LNCAP (cell line): ENCODE results near the gene RBBP5.

ENCODE experiments used
- TF ChIP-seq, protein P1 (sequence below): fragments of 450-650 bp; IDR thresholded peaks from 2 replicates; pipeline ENCODE4 v1.5.1; 2017; ENCODE audit warnings: mild to moderate bottlenecking

Gene RBBP5

DNA sequence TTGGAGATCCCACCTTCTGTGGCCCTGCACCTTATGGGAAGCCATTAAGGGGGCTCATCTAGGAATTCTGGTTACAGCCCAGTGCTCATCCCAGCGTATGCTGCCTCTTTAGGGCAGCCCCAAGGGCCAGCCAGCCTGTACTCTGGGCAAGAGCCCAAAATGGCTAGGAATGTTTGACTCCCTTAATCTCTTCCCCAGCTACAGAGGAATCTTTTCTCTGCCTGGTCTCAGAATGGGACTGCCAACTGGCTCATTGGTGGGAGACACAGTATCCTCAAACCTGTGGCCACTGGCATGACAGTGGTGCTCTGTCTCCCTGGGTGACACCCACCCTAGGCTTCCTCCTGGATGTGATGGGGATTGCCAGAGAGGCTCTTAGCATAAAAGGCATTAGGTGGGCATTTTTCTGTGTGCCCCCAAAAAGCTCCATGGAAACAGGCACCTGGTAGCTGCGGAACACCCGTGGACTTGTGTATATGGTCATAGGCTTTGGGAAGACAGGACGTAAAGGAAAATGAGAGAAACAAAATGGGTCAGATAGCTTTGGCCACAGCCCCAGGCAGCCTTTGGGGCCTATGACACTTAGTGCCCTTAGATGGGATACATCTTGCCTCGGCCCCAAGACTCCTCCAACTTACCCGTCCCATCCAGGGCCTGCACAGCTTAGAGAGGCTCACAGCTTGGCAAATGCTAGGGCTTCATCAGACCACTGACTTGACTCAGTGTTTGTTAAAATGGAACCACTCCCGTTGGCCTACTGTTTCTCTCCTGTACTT lies 44.4 kb downstream of the RBBP5 start:
- TF ChIP-seq, protein P1, sequence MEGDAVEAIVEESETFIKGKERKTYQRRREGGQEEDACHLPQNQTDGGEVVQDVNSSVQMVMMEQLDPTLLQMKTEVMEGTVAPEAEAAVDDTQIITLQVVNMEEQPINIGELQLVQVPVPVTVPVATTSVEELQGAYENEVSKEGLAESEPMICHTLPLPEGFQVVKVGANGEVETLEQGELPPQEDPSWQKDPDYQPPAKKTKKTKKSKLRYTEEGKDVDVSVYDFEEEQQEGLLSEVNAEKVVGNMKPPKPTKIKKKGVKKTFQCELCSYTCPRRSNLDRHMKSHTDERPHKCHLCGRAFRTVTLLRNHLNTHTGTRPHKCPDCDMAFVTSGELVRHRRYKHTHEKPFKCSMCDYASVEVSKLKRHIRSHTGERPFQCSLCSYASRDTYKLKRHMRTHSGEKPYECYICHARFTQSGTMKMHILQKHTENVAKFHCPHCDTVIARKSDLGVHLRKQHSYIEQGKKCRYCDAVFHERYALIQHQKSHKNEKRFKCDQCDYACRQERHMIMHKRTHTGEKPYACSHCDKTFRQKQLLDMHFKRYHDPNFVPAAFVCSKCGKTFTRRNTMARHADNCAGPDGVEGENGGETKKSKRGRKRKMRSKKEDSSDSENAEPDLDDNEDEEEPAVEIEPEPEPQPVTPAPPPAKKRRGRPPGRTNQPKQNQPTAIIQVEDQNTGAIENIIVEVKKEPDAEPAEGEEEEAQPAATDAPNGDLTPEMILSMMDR, result no peak

DNA sequence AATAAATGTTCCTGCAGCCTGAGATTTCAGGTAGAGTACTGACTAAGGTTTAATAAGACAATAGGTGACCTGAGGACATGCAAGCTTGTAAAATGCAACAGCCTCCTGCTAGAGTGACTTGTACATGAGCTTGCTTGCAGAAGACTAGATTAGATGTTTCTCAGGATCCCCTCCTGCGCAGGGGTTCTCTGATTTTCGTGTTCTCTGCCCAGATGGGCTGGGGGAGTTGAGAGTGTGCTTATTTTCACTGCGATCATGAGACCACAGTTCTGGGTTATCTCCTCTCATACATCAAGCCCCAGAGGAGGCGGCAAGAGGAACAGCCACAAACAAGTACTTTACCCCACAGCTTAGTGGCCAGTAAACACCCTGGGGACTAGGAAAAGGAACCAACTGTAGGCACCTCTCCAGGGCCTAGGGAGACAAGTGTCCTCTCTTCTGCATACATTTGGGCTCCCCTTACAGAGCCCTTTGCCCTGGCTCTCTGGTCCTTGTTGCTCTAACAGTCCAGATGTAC lies 45.5 kb downstream of the RBBP5 start:
- TF ChIP-seq, protein P1, result no peak

DNA sequence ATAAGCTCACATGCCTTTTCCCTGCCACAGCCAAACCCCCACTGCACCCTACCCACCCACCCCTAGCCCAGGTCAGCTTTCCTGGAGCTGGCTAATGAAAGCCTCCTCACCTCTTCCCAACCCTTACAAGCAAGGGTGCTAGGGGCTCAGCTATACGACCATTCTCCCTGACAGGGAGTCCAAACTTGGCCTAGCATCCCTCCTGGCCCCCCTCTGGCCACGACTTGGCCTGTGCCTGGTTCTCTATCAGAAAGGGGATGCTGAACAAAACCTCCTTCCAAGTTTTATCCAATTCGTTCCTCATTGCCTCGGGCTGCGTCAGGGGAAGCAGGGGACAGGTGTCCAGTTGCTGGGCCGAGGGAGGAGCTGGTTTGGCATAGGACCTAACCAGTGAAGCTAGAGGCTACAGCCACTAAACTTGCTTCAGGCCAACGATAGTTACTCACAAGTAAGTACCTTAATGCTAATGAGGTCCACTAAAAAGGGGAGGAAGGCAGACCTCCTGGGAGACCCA lies 46.1 kb downstream of the RBBP5 start:
- TF ChIP-seq, protein P1, result no peak

DNA sequence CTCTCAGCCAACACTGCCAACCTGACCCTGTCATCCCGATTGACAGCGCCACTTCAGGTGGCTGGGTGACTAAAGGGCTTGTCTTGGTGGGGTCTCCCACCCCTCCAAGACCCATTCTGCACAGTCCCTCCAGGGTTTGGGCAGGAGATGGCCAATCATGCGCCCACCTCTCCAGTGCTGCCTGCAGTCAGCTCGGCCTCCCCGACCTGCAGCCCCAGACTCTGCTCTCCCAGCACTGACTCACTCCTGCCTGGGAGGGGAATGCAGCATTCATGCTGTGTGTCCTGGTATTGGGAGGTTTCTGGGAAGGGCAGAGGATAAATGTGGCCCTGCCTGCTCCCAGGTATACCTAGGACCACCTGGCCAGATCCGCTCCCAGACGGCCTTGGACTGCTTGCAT lies 47.3 kb downstream of the RBBP5 start:
- TF ChIP-seq, protein P1, result no peak

DNA sequence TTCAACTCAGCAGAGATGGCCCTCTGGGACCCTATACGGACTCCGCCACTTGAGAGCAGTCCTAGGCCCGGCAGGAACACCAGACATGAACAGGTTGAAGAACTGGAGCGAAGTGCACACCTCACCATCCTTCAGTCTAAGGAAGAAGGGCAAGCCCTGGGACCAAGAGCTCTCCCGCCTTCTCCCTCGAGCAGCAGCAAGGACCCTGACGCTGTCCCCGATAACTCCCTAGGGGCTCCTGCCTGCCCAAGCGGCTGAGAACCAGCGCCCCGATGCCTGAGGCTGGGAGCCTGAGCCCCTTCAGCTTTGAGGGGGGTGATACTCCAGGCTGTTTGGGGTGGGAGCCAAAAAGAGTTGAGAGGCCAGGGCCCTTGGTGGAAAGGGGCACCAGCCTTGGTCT lies 47.7 kb downstream of the RBBP5 start:
- TF ChIP-seq, protein P1, result no peak

DNA sequence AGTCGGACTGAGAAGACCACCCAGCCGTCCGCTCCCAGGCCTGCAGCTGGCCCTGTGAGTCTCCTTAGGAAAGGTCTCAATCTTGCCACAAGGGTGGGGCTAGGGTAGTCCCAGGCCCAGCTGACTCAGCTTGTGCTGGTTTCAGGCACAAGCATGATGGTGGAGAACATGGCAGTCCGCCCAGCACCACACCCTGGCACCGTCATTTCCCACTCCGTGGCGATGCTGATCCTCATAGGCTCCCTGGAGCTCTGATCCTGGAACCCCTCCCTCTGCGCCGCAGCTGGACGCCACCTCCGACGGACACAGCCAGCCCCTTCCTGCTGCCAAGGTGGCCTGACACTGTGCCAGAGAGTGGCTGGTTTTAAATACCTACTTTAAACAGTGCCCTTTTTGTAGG lies 48.3 kb downstream of the RBBP5 start:
- TF ChIP-seq, protein P1, result no peak

DNA sequence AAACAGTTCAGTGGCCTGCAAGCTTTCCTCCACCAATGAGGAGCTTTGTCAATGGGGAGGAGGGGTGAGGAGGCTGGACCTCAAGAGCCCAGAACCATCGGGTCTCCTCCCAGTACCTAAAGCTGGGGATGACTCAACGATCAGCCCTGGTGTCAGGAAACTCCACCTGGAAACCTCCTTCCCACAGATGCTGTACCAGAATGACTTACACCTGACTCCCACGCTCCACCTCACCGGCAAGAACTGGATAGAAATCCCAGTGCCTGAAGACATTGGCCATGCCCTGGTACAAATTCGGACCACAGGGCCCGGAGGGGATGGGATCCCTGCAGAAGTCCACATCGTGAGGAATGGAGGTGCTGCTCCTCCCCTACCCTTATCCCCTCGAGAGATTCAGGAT lies 48.9 kb downstream of the RBBP5 start:
- TF ChIP-seq, protein P1, result no peak
